Activated gamma-delta T cell treated with Interleukin-2 at 50 U/mL for 16 hours (primary cell): ENCODE measurements around the gene KLHL36.

Experiments used
- DNase-seq: peaks from one replicate; pipeline ENCODE4 v3.0.0-alpha.2; 2020

The KLHL36 gene

DNA sequence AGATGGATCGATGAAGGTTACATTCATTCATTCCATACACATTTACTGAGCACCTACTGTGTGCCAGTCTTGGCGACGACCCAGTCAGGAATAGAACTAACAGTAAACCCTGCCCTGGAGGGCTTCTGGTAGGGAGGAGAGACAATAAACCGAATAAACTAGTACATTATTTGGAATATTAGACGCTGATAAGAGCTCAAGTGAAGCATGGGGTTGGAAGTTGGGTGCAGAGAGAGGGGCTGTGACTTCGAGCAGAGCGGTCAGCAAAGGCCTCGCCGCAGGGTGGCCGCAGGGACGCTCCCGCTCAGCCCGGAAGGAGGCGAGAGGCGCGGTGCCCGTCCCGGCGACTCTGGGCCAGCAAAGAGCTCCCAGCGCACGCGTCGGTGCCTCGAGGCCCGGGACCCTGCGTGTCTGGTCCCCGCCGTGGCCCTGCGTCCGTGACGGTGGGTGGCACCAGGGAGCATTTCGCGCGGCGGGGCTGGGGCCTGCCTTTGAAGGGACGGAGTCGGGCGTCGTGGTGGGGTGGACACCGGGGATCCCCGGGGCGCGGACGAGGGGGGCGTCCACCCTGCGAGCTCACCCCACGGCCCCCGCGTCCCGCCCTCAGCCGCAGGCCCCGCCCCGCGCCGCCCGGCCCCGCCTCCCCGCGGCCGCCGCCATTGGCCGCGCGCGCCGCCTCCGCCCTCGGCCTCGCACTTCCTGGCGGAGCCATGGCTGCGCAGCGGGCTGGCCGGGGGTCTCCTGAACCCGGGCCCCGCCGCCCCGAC is at the start of gene KLHL36:
KLHL36 (plus strand) TSS at position 684 of the 767 bp plus-strand sequence. CDS start 2,357 bp downstream, outside the sequence.
- peak; percentile 67 for DNase-seq

DNA sequence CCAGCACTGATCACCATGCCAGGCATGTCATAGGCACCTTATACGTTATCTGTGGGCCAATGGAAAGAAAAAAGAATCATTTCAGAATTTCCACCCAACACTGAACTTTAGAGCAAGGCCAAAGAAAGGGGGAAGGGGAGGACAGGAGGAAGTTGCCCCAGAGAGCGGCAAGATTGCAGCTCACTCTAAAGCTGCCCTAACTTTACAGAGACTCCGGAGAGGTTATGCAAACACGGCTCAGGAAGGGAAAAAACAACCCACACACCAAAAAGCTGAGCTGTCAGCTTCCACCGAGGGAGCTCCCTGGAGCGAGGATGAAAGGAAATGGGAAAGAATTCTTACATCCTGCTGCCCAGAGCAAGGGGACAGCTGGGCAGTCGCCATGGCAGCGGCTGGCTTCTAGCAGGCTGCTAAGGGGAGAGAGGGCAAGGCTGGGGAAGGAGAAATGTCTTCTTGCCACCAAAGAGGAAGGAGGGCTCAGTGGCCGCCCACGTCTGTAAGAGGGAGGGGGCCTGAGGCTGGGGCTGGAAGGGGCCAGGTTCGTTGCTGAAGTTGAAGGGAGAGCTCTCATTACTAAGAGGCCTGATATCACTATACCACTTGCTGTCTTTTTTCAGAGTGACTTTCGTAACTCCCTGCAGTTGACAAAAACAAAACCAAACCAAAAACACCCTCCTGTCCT is 48.6 kb upstream of the KLHL36 start:
- peak; percentile 34 for DNase-seq

DNA sequence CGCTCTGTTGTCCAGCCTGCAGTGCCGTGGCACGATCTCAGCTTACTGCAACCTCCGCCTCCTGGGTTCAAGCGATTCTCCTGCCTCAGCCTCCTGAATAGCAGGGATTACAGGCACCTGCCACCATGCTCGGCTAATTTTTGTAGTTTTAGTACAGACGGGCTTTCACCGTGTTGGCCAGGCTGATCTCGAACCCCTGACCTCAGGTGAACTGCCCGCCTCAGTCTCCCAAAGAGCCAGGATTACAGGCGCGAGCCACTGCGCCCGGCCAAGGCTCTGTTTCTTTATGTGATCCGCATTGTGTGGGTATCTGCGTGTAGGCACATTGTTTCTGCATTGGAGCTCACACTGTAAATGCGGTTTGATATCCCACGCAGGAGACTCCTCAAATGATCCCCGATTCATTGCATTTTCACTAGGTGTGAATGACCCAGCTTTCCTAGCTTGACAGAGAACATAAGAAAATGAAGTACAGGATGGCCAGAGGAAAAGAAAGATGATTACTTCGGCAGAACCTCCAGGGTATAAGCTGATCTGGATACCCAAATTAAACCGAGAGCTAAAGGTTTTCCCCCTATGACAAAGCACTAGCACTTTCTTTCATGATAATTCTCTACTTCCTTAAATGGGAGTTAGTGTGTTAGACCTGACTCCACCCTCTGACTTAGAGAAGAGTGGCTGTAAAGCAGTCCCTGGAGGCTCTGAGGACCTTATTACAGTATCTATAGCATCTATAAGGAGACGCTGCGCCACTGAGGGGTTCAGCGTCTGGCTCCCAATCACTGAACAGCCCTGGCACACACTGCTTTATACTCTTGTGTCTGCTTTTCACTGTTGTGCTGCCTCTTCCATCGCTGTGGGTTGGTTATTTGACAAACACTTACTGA is 47.7 kb upstream of the KLHL36 start:
- DNase-seq, result no peak

DNA sequence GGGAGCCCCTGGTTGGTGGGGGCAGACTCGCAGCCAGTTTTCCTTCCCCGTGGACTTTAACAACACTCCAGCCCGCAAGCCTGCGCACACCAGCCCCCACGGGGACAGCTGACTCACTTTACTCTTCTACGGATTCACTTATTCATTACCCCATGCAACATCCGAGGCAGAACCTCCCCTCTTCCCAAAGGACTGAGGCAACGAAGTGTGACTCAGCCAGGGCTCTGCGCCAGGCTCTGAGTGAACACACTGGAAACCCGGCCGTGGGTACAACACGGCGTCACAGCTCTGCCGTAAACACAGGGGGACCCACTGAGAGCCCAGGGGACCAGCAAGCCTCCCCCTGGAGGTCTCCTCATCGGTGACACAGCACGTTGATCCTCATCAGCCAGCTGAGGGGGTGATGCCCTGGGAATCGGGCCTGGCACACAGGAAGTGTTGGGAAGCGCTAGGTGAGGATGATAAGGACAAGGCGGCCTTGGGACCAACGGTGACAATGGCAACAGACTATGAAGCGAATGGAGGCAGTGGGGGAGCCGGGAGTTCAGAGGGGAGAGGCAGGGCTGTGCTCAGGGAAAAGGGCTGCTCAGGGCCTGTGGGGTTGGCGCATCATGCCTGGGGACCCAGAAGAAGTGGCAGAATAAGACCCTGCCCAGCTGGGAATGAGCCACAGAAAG is 45.0 kb upstream of the KLHL36 start:
- no peak for DNase-seq

DNA sequence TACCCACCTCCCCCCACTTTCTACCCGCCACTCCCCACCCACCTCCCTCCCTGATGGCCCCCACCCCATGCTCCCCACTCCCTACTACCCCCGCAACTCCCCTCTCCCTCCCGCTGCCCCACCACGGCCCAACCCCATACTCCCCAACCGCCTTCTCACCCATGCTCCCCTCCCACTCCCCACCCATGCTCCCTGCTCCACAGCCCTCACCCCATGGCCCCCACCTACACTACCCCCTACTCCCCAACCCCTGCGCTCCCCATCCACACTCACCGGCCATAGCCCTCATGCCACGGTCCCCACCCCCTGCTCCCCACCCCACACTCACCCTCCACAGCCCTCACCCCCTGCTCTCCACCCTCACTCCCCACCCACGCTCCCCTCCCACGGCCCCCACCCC is 44.4 kb upstream of the KLHL36 start:
- DNase-seq, result no peak

DNA sequence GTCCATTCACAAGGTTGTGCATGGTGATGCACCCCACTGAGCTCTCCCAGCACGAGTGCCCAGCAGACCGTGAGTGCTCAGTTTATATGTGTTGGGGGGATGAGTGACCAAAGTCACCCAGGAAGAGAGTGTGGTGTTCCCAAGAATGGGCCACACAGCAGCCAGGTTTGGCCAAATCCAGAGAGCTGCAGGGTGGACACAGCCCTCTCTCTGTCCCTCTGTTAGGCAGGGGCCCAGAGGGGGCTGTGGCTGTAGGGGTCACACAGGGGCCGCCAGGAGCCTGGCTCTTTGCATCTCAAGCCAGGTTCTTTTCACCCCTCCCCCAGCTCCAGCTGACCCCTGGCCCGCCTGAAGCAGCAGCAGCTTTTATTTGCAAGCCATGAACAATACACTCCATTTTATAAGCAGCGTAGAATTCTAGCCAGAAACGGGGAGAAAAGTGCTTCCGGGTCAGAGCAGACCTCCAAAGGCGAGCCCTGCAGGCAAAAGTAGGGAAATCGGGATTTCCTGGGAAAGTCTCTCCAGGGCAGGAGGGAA is 43.8 kb upstream of the KLHL36 start:
- no peak for DNase-seq

DNA sequence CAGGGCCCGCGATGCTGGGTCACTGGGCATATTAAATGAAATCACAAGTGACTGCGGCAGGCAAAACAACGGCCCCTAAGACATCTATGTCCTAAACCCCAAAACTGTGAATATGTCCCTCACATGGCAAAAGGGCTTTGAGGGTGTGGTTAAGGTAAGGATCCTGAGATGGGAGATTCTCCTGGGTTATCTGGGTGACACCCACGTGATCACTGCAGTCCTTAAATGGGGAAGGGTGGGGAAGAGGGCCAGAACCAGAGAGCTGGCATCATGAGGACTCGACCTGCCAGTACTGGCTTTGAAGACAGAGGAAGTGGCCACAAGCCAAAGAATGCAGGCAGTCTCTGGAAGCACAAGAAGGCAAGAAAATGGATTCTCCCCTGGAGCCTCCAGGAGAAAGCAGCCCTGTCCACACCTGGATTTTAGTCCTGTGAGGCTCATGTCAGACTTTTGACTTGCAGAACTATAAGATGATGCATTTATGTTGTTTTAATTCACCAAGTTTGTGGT is 42.9 kb upstream of the KLHL36 start:
- no peak for DNase-seq

DNA sequence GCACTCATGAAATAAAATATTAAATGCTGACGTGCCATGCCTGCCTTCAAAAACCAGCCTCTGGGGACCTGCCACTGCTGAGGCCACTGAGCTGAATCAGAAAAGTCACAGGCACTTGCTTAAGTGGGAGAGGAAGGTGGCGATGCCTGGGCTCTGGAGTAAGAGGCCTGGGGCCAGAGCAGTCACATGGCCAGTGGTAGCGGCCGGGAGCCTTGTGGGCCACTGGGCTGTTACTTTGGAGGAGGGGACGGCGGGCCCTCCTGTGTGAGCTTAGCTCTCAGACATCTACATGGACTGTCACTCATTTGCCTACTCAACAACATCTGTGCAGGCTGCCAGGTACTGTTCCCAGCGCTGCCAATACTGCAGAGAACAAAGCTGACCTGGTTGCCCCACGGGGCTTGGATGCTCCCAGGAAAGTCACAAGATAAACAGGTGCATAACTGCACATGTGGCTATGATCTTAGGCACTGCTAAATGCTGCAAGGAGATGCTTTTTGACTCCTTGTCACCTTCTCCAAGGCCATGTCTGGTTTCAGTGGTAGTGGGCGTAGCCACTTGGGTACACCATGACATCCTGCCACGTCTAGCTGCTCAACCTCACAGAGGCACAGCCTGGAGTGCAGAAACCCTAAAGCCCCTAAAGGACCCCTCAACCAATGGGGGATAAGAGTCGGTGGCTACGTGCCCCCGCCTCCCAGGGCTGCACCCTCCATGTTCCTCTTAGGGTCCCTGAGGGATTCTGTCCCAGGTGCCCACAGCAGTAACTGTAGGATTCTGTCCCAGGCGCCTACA is 42.0 kb upstream of the KLHL36 start:
- no peak for DNase-seq

DNA sequence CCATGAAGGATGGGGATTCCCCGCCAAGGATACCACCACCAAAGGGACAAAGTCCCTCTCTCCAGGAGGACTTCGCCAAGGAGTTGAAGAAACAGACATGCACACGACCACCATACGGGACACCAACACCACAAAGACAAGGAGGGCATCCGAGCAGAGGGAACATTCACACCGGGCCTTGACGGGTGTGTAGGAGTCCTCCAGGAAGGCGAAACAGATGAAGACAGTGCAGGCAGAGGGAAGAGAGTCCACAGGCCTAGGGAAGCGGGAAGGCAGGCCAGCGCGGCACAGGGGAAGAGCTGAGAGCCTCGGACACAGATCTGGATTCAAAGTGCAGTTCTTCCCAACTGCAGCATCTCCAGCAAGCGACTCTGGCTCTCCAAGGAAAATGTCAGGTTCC is 41.2 kb upstream of the KLHL36 start:
- no peak for DNase-seq

DNA sequence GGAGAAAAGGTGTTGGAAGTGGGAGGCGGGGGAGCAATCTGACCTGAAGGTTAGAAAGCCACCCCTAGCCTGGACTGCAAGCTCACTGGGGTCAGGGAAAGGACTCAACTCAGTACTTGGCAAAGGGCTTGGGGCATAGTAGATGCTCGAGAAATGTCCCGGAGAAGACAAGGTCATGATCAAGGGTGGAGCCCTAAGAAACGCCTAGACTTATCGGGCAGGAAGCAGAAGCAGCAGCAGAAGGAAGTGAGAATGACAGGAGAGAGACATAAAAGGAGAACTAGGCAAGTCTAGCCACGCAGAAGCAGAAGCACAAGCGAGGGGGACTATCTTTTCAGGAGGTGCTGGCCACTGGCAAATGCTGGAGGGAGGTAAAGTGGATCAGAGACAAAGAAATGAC is 40.6 kb upstream of the KLHL36 start:
- DNase-seq, result no peak

DNA sequence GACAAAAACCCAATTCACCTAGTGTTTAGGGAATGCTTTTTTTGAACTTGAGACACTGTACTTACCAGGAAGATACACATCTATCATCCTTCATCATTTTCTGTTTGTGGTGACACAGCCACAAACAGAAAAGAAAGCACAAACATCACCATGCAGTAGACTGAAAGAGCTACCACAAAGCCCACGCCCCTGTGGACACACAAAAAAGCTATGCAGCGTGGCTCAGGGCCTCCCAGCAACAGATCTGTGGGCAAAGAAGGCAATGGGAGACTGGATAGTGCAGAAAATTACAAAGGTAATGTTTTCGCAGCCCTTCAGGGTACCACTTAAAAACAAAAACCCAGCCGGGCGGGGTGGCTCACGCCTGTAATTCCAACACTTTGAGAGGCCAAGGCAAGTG is 40.0 kb upstream of the KLHL36 start:
- no peak for DNase-seq

DNA sequence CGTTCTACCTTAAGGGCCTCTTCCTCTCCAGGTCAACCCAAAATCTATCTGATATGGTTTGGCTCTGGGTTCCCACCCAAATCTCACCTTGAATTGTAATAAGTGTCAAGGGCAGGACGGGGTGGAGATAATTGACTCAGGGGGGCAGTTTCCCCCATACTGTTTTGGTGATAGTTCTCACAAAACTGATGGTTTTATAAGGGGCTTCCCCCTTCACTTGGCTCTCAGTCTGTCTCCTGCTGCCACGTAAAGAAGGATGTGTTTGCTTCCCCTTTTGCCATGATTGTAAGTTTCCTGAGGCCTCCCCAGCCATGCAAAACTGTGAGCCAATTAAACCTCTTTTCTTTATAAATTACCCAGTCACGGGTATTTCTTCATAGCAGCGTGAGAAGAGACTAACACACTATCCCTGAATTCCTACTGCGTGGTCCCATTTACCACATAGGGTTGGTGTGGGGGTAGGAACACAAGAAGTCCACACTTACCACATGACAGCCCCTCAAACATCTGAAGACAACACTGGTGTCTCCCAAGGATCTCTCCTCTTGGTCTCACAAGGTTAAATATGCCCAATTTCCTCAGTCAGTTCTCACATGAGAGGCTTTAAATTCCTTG is 38.6 kb upstream of the KLHL36 start:
- no peak for DNase-seq

DNA sequence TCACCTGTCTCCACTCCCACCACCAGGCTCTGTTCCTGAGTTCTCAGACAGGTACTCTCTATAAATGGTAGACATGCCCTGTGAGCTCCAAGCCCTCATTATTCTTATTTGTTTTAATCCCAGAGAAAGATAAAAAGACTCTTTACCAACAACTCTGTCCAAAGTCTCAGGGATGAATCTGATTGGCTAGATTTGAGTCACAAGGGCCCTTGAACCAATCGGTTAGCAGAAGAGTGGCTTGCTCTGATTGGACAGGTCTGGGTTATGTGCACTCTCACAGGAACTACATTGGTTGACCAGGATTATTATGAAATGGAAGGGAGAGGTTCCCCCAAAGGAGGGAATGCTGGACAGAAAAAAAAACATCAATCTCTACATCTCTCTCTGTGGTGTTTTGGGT is 37.9 kb upstream of the KLHL36 start:
- no peak for DNase-seq

DNA sequence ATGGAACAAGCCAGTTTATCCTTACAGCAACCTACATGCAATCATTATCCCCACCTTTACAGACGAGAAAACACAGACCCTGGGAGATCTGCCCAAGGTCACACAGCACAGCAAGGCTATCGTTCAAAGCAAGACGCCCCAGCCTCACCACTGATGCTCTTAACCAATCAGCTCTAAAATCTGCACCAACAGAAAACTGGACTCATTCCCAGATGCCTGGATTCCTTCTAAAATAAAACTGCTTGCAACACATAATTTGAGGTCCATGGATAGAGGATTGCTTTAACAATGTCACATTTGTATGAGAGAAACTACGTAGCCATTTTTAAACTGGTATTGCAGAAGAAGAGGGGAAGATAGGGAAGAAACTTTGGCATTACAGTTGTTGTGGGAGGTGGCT is 37.3 kb upstream of the KLHL36 start:
- DNase-seq, result no peak

DNA sequence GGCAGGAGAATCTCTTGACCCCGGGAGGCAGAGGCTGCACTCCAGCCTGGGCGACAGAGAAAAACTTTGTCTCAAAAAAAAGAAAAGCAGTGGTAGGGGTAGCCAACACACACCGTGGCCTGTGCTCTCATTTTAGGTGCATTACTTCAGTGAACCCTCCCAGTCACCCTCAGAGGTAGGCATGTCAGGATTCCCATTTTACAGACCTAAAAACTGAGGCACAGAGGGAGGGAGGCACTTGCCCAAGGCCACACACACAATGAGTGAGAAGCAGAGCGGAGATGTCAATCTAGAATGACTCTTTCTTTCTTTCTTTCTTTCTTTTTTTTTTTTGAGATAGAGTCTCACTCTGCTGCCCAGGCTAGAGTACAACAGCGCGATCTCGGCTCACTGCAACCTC is 35.6 kb upstream of the KLHL36 start:
- no peak for DNase-seq

DNA sequence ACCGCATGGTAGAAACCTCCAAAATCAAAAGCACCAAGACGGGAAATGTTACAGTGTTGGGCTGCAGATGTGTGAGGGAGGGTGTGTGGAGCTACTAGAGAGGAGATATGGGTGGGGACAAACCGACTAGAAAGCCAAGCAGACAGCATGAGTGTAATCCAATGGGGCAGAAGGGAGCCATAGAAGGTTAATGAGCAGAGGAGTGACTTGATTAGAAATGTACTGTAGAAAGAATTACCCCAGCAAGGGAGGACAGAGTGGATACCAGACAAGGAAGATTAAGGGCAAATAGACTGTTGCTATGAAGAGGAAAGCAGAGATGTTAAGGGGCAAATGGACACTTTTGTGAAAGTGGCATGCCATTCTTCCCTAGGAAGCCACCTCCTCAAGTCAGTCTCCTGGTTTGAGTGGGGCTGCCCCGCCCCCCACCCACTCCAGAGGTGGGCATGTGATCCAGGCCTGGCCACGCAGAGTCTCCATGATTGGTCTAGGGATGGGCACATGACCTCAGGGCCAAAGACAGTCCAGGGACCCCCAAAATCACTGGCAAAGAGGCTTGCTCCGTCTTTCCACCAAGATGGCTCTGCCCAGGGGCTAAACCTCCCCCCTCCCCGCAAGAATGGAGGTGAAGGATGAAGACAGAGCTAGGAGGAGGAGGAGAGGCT is 34.8 kb upstream of the KLHL36 start:
- DNase-seq, result no peak

DNA sequence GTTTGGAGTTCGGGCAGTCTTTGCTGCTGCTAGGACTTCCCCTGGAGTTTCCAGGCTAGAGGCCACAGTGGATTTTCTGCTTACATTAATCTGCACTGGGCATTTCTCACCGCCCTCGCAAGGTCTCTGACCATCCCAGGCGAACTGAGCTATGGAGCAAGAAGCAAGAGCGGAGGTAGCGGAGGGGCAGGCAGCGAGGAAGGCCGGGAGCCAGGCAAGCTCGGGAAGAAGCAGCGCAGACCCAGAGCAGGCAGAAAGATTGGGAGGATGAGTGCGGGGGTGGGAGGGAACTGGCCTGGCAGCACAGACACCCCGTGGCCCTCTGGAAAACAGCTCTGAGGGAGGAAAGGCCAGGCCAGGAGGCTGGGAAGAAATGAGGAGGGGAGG is 34.2 kb upstream of the KLHL36 start:
- no peak for DNase-seq

DNA sequence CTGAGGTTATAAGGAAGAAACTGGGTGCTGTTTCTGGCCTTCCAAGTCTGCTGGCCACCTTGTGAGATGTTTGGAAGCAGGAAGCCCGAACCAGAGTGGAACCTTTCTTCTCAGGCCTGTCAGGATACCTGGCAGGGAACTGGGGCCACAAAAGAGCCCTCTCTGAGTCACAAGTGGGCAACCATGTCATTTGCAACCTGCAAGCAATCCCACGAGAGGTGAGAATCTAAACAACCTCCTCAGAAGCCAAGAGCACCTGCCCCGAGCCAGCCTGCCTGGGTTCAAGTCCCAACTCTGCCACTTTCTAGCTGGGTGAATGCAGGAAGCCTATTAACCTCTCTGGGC is 33.7 kb upstream of the KLHL36 start:
- DNase-seq, result no peak

DNA sequence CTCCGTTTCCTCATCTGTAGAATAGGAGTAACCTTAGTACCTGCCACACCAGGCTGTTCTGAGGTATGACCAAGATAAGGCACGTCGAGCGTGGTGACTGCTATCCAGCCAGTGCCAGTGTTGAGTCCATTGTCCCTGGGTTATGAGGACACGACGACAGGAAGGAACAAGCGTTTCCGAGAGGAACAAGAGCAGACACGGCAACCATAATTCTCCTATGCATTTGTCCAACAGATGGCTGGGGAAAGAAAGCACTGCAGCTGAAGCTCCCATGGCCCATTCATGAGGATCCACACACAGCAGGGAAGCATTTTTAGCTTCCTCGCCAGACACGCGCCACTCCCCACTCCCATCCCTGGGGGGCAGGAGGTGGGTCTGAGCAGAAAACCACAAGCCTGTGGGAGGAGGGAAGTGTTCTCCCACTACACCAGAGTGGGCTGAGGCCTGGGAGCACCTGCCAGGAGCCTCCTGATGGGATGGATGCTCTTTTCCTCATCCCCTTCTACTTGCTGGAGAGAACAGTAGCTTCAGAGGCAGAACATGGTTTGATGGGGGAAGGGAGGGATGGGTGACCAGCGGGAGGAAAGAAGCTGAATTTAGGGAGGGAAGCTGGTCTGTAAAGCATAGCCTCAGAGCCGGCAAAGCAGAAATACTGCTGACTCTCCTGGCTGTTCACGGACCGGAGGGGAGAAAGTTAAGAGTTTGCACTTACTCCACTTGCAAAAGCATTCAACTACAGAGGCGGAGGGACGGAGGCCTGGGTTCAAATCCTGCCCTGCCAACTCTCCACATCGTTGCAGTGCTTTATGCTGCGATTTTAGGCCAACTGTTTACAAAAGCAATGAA is 33.1 kb upstream of the KLHL36 start:
- no peak for DNase-seq

DNA sequence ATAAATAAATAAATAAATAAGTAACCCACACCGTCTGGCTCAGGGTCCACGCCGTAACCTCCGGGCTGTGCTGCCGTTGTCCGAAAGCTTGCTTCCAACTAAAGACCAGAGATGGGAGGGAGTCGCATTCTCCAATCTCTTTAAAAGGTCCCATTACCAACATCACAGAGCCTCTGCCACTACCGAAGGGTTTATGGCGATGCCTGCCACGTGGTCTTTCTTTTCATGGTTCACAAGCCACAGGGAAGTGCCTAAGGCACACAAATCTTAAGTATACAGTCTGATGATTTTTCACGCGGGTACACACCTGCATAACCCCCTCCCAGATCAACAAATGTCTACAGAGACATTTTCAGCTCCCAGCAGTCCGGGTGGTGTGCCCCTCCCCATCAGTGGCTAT is 31.8 kb upstream of the KLHL36 start:
- no peak for DNase-seq
